NCI-H510A (cell line): ENCODE measurements around the gene MROH9.

Experiments used
- DNase-seq: peaks from one replicate; lab custom pipeline; 2025; lab: John Stamatoyannopoulos, UW

Gene MROH9

GRCh38 chr1:171084091-171084490 is 148.8 kb downstream of the MROH9 start:
- peak; percentile 72 for DNase-seq

DNA sequence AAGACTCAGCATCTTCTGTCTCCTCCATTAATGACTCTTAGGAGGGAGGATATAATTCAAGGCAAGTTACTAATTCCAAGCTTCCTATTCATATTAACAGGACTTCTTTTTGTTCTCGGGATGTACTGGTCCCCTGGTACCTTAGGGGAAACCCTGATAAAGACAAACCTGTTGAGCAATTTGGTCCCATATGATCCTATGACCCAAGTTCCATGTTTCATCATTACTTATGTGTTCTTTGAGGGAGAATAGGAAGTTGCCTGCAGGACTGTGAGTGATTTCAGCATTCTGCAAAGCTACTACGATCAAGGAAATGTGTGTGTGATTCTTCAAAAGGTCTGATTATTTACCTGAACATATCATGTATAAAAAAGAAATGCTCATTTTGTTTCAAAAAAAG is 149.5 kb downstream of the MROH9 start:
- DNase-seq = no peak

DNA sequence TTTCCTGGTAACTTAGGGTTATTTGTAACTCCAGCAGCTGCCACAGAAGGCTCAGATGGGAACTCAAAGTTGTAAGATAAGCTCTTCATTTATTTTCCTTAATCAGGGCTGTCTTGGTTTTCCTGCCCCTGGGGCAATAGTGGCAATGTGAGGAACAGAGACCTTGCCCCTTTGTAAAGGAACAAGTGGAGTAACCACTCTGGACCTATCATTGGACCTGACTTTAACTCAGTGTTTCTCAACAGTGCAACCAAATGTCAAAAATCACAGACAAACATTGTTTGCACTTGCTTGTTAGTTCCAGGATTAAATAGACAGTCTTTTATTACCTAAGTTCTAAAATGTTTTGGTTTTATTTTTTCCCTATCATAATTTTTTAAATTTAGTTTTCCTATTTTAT is 152.6 kb downstream of the MROH9 start:
- no peak for DNase-seq

DNA sequence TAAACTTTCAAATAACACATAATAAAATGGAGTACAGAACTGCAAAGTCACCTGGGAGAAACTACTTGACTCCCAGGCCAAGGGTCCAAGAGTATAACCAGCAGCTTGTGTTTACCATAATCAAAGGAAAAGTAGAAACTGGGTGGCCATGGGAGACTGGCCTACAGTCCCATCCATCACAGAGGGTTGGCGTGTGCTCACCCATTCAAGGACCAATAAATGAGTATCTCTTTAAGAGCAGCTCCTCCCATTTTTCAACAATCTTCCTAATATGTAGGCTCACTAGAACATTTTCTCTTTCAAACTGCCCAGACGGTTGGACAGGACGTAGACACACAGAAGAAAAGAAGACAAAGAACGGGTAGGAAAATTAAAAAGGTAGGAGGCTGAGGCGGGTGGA is 155.3 kb downstream of the MROH9 start, which contains the start of gene FMO3:
Gene FMO3 (plus strand): TSS at position 302 of the 400 bp plus-strand sequence. CDS start 1,754 bp downstream, outside the sequence.
- no peak for DNase-seq

DNA sequence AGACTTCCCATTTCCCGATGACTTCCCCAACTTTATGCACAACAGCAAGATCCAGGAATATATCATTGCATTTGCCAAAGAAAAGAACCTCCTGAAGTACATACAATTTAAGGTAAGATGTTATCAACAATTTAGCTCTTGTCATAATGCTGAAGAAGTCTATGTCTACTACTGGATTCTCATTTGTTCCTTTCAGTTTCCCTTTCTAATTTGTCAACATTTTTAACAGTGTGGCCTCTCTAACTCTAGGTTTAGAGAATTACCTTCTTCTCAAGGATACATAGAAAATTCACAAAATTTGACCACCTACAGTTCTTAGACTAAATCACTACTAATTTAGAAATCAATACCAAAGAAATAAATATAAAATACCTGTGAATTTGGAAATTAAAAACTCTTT is 168.5 kb downstream of the MROH9 start:
- no peak for DNase-seq

- no peak for DNase-seq
Measured at GRCh38 chr1:171107262-171107940, 172.1 kb downstream of the MROH9 start.

GRCh38 chr1:171107969-171108368 is 172.6 kb downstream of the MROH9 start:
- no peak for DNase-seq

GRCh38 chr1:171109966-171110365 is 174.6 kb downstream of the MROH9 start:
- no peak for DNase-seq

GRCh38 chr1:171110621-171111326 is 175.4 kb downstream of the MROH9 start:
- no peak for DNase-seq

DNA sequence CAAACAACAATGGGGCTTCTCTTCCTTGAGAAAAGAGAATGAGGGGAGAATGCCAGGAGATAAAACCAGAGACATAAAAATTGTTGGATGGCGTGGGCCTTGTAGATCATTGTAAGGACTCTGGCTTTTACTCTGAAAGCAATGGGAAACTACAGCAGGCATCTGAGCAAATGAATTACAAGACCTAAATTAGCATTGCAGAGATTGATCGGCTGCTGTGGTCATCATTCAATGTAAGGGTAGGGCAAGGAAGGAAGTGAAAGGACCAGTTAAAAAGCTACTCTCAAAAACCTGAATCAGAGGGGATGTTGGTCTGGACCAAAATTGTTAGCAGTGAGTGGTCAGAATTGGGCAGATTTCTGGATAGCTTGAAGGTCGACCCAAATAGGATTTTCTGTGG is 176.8 kb downstream of the MROH9 start:
- no peak for DNase-seq

GRCh38 chr1:171113382-171113781 is 178.0 kb downstream of the MROH9 start:
- DNase-seq = no peak
